A673 (cell line): ENCODE measurements around the gene RPS6KA2. TPM values are rescaled to one million over a fixed set of nuclear protein-coding genes. Genes with fewer than 3 reads are reported as not detected.

Experiments
- BruUV-seq: library from RNA; stranded (reverse); fragments of 400-500 nt; replicated peaks from 2 replicates; lab custom pipeline; 2021; lab: Mats Ljungman, UMichigan
- CTCF ChIA-PET: fragments of 300-600 bp; sonication (Branson Sonifier 250); formaldehyde crosslinking; loops from one replicate; lab custom pipeline; 2022; ENCODE audit warnings: antibody characterized with exemption; lab: Charles Lee
- POLR2A ChIA-PET: fragments of 300-600 bp; sonication (Branson Sonifier 250); formaldehyde crosslinking; loops from one replicate; lab custom pipeline; 2022; ENCODE audit warnings: antibody characterized with exemption; ENCODE audit not compliant: low non-redundant PET; lab: Charles Lee
- DNase-seq: peaks from one replicate; pipeline ENCODE4 v3.0.0-alpha.2; 2015; ENCODE audit warnings: low spot score
- H3K27ac ChIP-seq: fragments of 200-600 bp; sonication (generic); 2 replicates; pipeline ENCODE4 v1.5.1; 2016; ENCODE audit warnings: mixed run types, low read depth, mild to moderate bottlenecking, mixed read lengths, antibody characterized with exemption, low read length; ENCODE audit not compliant: poor library complexity, severe bottlenecking
- H3K27me3 ChIP-seq: fragments of 200-600 bp; sonication (generic); replicated peaks from 2 replicates; pipeline ENCODE4 v1.6.1; 2017; ENCODE audit warnings: mixed run types, low read depth, mild to moderate bottlenecking, mixed read lengths, antibody characterized with exemption, low read length; ENCODE audit not compliant: insufficient read depth, poor library complexity
- H3K36me3 ChIP-seq: fragments of 200-600 bp; sonication (generic); 2 replicates; pipeline ENCODE4 v1.6.1; 2016; ENCODE audit warnings: mixed run types, mild to moderate bottlenecking, mixed read lengths, antibody characterized with exemption, low read length; ENCODE audit not compliant: insufficient read depth, poor library complexity, severe bottlenecking
- H3K4me1 ChIP-seq: fragments of 200-600 bp; sonication (generic); 2 replicates; pipeline ENCODE4 v1.6.1; 2017; ENCODE audit warnings: mixed run types, mild to moderate bottlenecking, mixed read lengths, antibody characterized with exemption, low read length; ENCODE audit not compliant: insufficient read depth, poor library complexity, severe bottlenecking
- H3K4me3 ChIP-seq: fragments of 200-600 bp; sonication (generic); 2 replicates; pipeline ENCODE4 v1.5.1; 2016; ENCODE audit warnings: low read depth, mixed run types, mild to moderate bottlenecking, mixed read lengths, low read length; ENCODE audit not compliant: poor library complexity, severe bottlenecking
- H3K9me3 ChIP-seq: fragments of 200-600 bp; sonication (generic); 2 replicates; pipeline ENCODE4 v1.6.1; 2016; ENCODE audit warnings: mixed run types, low read depth, mild to moderate bottlenecking, mixed read lengths, antibody characterized with exemption, low read length; ENCODE audit not compliant: poor library complexity, severe bottlenecking
- EZH2 ChIP-seq: fragments of 200-600 bp; sonication (generic); IDR thresholded peaks from 2 replicates; pipeline ENCODE4 v1.6.1; 2017; ENCODE audit warnings: borderline replicate concordance, low read depth, mild to moderate bottlenecking, mixed read lengths, antibody characterized with exemption, low read length; ENCODE audit not compliant: poor library complexity, severe bottlenecking
- intact Hi-C: fragments of 100-400 bp; cut with micrococcal nuclease; formaldehyde crosslinking; loops from one replicate; pipeline ENCODE4 v1.10.0; 2022; ENCODE audit not compliant: unreplicated experiment
- total RNA-seq: library from RNA; stranded (reverse); gene quantifications from 2 replicates; pipeline ENCODE4 v1.2.3, GENCODE V29; 2021
- TF ChIP-seq, protein P1 (sequence below): fragments of 300-800, 200-600 bp; sonication (generic); conservative IDR thresholded peaks from 2 replicates; pipeline ENCODE4 v1.5.1; 2017; ENCODE audit warnings: low read depth, mild to moderate bottlenecking, antibody characterized with exemption, low read length, moderate library complexity, mixed read lengths

RPS6KA2 gene
- total RNA-seq, 1 experiment from 2014 or later, result 30.1 TPM

DNA sequence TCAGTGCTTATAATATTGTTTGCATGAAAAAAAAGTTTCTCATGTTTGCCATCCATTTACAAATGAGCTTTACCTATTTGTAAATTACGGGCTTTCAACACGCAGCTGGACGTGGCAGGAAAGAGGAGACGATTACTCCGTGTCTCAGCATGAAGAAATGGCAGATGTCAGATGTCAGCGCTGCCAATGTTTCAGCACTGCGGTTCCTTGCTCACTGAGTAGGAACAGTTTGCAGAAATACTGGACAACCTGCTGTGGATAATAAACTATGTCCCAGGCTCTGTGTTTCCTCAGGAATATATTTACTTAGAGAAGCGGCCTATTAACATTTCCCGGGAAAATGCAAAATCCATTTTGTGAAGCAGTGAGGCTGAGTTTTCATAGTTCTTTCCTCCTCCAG lies 63.2 kb downstream of the RPS6KA2 start:
- intact Hi-C loops, result no loop called here
- Histone ChIP-seq H3K9me3 (no peaks in the 10 kb centered on the region), H3K27me3 (no peaks in the 10 kb centered on the region), H3K4me1 (no peaks in the 10 kb centered on the region), H3K36me3 (no peaks in the 10 kb centered on the region), H3K27ac (no peak overlapping the region), H3K4me3 (no peak overlapping the region)
- TF ChIP-seq, protein P1, sequence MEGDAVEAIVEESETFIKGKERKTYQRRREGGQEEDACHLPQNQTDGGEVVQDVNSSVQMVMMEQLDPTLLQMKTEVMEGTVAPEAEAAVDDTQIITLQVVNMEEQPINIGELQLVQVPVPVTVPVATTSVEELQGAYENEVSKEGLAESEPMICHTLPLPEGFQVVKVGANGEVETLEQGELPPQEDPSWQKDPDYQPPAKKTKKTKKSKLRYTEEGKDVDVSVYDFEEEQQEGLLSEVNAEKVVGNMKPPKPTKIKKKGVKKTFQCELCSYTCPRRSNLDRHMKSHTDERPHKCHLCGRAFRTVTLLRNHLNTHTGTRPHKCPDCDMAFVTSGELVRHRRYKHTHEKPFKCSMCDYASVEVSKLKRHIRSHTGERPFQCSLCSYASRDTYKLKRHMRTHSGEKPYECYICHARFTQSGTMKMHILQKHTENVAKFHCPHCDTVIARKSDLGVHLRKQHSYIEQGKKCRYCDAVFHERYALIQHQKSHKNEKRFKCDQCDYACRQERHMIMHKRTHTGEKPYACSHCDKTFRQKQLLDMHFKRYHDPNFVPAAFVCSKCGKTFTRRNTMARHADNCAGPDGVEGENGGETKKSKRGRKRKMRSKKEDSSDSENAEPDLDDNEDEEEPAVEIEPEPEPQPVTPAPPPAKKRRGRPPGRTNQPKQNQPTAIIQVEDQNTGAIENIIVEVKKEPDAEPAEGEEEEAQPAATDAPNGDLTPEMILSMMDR, result no peak
- no peak for TF ChIP-seq EZH2
- ChIA-PET POLR2A (no interaction called here), CTCF (interaction anchor here (0.7 kb wide), 1 partner anchor 143 kb away, joined by 3 read pairs; no protein-coding TSS in a partner anchor)
- DNase-seq, result no peak
- no TSS peak for BruUV-seq

DNA sequence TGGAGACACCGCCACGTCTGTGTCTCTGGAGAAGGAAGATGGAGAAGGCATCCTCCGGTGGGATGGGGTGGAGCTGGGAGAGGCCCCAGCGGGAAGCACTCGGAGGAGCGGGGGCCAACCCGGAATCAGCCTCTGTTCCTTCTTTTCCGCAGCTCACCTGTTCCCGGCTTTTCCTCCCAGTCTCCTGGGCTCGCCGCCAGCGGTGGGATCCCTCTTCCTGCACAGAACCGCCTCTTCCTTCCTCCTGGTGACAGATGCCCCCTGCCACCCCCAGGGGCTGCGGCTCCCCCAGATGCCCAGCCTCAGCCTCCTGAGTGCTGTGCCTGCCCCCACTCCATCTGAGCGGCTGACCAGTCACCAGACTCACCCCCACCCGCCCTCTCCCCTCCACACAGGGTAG lies 63.9 kb downstream of the RPS6KA2 start:
- Histone ChIP-seq H3K4me3 (no peak overlapping the region), H3K27ac (no peak overlapping the region), H3K36me3 (no peaks in the 10 kb centered on the region), H3K9me3 (no peaks in the 10 kb centered on the region), H3K4me1 (no peaks in the 10 kb centered on the region), H3K27me3 (no peaks in the 10 kb centered on the region)
- TF ChIP-seq, protein P1, result no peak
- TF ChIP-seq EZH2, result no peak
- no TSS peak for BruUV-seq
- intact Hi-C loops, result no loop called here
- ChIA-PET CTCF (no interaction called here), POLR2A (no interaction called here)
- no peak for DNase-seq

DNA sequence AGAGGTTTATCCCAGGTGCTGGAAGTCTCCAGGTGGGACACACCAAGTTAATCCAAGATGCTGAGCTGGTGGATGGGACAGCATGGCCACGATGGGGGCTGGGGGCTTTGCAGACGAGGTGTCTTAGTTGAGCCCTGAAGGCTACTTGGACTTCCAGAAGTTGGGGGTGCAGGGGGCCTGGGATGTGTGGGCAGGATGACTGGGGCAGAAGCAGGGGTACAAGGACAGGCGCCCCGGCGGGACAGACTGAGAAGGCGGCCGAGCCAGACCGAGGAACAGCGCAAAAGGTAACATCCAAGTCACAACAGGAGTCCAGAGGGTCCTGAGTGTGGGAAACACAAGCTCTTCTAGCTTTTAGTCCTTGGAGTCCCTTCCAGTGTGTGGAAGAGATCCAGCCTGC lies 64.3 kb downstream of the RPS6KA2 start:
- H3K4me1 ChIP-seq, result no peaks in the 10 kb centered on the region
- H3K4me3 ChIP-seq, result no peak overlapping the region
- TF ChIP-seq EZH2, result no peak
- TF ChIP-seq, protein P1, result no peak
- intact Hi-C loops, result no loop called here
- no peak for DNase-seq
- no peaks in the 10 kb centered on the region for H3K9me3 ChIP-seq
- no peaks in the 10 kb centered on the region for H3K36me3 ChIP-seq
- no peak overlapping the region for H3K27ac ChIP-seq
- ChIA-PET POLR2A (no interaction called here), CTCF (no interaction called here)
- no TSS peak for BruUV-seq
- no peaks in the 10 kb centered on the region for H3K27me3 ChIP-seq
